Erythroblast (primary cell): ENCODE results near the gene PAX4.

Experiments used
- GATA1 ChIP-seq: IDR thresholded peaks from 2 replicates; pipeline ENCODE4 v1.6.1; 2011; ENCODE audit warnings: low read depth, mild to moderate bottlenecking, control low read depth, low read length, moderate library complexity
- POLR2A ChIP-seq: IDR thresholded peaks from 2 replicates; pipeline ENCODE4 v1.6.1; 2011; ENCODE audit warnings: mild to moderate bottlenecking, low read length

- no peak for TF ChIP-seq POLR2A
- TF ChIP-seq GATA1, result no peak
Measured at GRCh38 chr7:127616724-127617123, 1.2 kb downstream of the PAX4 start.
